Measurements from ENCODE around the gene TBX2. TPM values are rescaled to one million over a fixed set of nuclear protein-coding genes. Genes with fewer than 3 reads are reported as not detected.

TBX2 gene
- total RNA-seq, 6 donors from 2014 or later = 22.4 to 130 (median 92.7) TPM

- ATAC-seq (ENCODE audit: low FRiP score in 2 of 2) = no peak
- peak in 1 of 2 donors; percentile 83 for DNase-seq
- WGBS, 2 donors = 33 to 52% methylated on average over 34 to 50 of the region's 55 CpGs
- H3K9me3 ChIP-seq = no peaks in the 10 kb centered on the region
- H3K4me3 ChIP-seq = peak overlapping the region; percentile 2 to 63 (median 58)
- TF ChIP-seq POLR2A (IDR thresholded peaks at IDR 0.05) (no peak), POLR2AphosphoS5 (IDR thresholded peaks at IDR 0.05) (peak in 1 of 2 donors; percentile 21), CTCF (IDR thresholded peaks at IDR 0.05) (no peak), EP300 (IDR thresholded peaks at IDR 0.05) (no peak)
- peaks cover 19 to 75% (median 45%) of the 10 kb centered on the region in 4 donors for H3K4me1 ChIP-seq
- H3K27ac ChIP-seq = peak overlapping the region; percentile 90 to 97 (median 92)
- H3K27me3 ChIP-seq = peaks cover 1 to 70% (median 46%) of the 10 kb centered on the region in 4 donors
- peaks cover 0 to 66% (median 30%) of the 10 kb centered on the region in 4 donors for H3K36me3 ChIP-seq
Measured at GRCh38 chr17:61402978-61403800, 3.5 kb downstream of the TBX2 start.

- Histone ChIP-seq H3K4me1 (peaks cover 20 to 75% (median 40%) of the 10 kb centered on the region in 4 donors), H3K9me3 (no peaks in the 10 kb centered on the region), H3K27ac (peak overlapping the region; percentile 90 to 97 (median 92)), H3K36me3 (peaks cover 0 to 70% (median 32%) of the 10 kb centered on the region in 4 donors), H3K4me3 (peak overlapping the region; percentile 2 to 63 (median 58)), H3K27me3 (peaks cover 1 to 63% (median 43%) of the 10 kb centered on the region in 4 donors)
- 31 to 47% methylated on average over 39 to 59 of the region's 66 CpGs for WGBS, 2 donors
- ATAC-seq (ENCODE audit: low FRiP score in 2 of 2) (no peak), DNase-seq (peak in 1 of 2 donors; percentile 75)
- no peak for TF ChIP-seq CTCF (IDR thresholded peaks at IDR 0.05)
- no peak for TF ChIP-seq POLR2AphosphoS5 (IDR thresholded peaks at IDR 0.05)
- no peak for TF ChIP-seq POLR2A (IDR thresholded peaks at IDR 0.05)
- no peak for TF ChIP-seq EP300 (IDR thresholded peaks at IDR 0.05)
Measured at GRCh38 chr17:61403801-61404662, 4.4 kb downstream of the TBX2 start.

- 46 to 50% methylated on average over 5 to 27 of the region's 27 CpGs for WGBS, 2 donors
- no peak for DNase-seq
- no peaks in the 10 kb centered on the region for H3K9me3 ChIP-seq
- peaks cover 1 to 57% (median 39%) of the 10 kb centered on the region in 4 donors for H3K27me3 ChIP-seq
- H3K4me1 ChIP-seq = peaks cover 17 to 74% (median 37%) of the 10 kb centered on the region in 4 donors
- peaks cover 0 to 70% (median 32%) of the 10 kb centered on the region in 4 donors for H3K36me3 ChIP-seq
- peak overlapping the region; percentile 2 to 63 (median 58) for H3K4me3 ChIP-seq
- ATAC-seq (ENCODE audit: low FRiP score in 2 of 2) = no peak
- H3K27ac ChIP-seq = peak overlapping the region; percentile 90 to 97 (median 92)
- no peak for TF ChIP-seq EP300 (IDR thresholded peaks at IDR 0.05)
- TF ChIP-seq CTCF (IDR thresholded peaks at IDR 0.05) = no peak
- no peak for TF ChIP-seq POLR2A (IDR thresholded peaks at IDR 0.05)
- TF ChIP-seq POLR2AphosphoS5 (IDR thresholded peaks at IDR 0.05) = no peak
Measured at GRCh38 chr17:61404663-61404912, 4.9 kb downstream of the TBX2 start.

- H3K36me3 ChIP-seq = peaks cover 0 to 70% (median 32%) of the 10 kb centered on the region in 4 donors
- peaks cover 18 to 75% (median 41%) of the 10 kb centered on the region in 4 donors for H3K4me1 ChIP-seq
- peak overlapping the region; percentile 5 to 63 (median 58) for H3K4me3 ChIP-seq
- WGBS, 2 donors = 64 to 93% methylated on average over 11 to 68 of the region's 71 CpGs
- TF ChIP-seq POLR2AphosphoS5 (IDR thresholded peaks at IDR 0.05) = peak in 1 of 2 donors; percentile 15
- no peak for TF ChIP-seq EP300 (IDR thresholded peaks at IDR 0.05)
- no peak for TF ChIP-seq CTCF (IDR thresholded peaks at IDR 0.05)
- TF ChIP-seq POLR2A (IDR thresholded peaks at IDR 0.05) = no peak
- ATAC-seq (ENCODE audit: low FRiP score in 2 of 2) (no peak), DNase-seq (peak in 1 of 2 donors; percentile 86)
- H3K27ac ChIP-seq = peak overlapping the region; percentile 90 to 97 (median 92)
- no peaks in the 10 kb centered on the region for H3K9me3 ChIP-seq
- H3K27me3 ChIP-seq = peaks cover 1 to 59% (median 38%) of the 10 kb centered on the region in 4 donors
Measured at GRCh38 chr17:61404913-61405685, 5.5 kb downstream of the TBX2 start.
